ENCODE measurements around the gene ZNF512B.
"Not testable (repeated sequence)": the region's sequence is repeated elsewhere in the genome, so short reads cannot be mapped to it uniquely, and the experiment has no call there.

ZNF512B gene

GRCh38 chr20:63976980-63977738 lies 7.4 kb upstream of the ZNF512B start:
- no peak for DNase-seq (ENCODE audit: low read depth)
- TF ChIP-seq, protein P1, sequence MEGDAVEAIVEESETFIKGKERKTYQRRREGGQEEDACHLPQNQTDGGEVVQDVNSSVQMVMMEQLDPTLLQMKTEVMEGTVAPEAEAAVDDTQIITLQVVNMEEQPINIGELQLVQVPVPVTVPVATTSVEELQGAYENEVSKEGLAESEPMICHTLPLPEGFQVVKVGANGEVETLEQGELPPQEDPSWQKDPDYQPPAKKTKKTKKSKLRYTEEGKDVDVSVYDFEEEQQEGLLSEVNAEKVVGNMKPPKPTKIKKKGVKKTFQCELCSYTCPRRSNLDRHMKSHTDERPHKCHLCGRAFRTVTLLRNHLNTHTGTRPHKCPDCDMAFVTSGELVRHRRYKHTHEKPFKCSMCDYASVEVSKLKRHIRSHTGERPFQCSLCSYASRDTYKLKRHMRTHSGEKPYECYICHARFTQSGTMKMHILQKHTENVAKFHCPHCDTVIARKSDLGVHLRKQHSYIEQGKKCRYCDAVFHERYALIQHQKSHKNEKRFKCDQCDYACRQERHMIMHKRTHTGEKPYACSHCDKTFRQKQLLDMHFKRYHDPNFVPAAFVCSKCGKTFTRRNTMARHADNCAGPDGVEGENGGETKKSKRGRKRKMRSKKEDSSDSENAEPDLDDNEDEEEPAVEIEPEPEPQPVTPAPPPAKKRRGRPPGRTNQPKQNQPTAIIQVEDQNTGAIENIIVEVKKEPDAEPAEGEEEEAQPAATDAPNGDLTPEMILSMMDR (IDR thresholded peaks at IDR 0.05; ENCODE audit: low read length, missing control alignments), result no peak
- no peak overlapping the region for H3K4me3 ChIP-seq (replicated peaks; ENCODE audit: low read depth, low read length)

DNA sequence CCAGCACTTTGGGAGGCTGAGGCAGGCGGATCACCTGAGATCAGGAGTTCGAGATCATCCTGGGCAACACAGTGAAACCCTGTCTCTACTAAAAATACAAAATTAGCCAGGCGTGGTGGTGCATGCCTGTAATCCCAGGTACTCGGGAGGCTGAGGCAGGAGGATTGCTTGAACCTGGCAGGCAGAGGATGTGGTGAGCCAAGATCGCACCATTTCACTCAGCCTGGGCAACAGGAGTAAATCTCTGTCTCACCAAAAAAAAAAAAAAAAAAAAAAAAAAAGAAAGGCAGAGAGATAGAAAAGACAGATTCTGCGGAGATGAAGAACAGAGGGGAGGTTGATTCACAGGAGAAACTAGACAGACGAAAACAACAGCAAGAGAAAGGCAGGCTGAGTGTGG lies 6.8 kb upstream of the ZNF512B start:
- H3K4me3 ChIP-seq (replicated peaks; ENCODE audit: low read depth, low read length); DNase-seq (ENCODE audit: low read depth): not testable (repeated sequence)

DNA sequence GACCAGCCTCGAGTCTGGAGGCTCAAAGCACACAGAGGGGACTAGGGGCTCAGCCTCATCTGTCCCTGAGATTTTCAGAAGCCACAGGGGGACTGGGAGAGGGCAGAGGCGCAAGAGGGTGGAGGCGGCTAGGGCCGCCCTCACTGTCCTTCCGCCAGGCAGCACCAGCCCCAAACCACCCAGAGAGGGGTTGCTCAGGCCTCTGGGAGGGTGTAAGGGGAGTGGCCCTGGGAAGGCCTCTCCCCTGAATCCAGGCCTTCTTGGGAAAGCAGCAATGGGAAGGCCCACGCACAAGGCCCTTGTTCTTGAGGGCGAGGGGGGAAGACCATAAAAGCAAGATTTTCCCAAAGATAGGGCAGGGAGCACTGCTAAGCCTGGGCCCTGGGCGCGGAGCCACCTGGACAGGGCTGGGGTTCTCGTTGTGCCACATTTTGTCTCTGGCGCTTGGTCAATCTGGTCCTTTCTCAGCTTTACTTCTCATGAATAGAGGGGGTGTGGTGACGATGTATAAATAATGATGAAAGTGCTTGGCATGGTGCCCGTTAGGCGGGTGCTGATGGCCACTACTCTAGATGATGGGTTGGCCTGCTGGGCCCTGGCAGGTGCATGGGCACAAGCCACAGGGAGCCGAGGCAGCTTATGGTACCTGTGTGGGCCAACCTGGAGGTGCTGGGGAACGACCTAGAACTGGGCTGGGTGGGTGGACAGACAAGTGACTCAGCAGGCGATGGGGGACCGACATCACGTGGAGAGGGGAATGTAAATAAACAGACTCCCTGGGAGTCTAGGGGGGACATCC lies 4.9 kb upstream of the ZNF512B start:
- TF ChIP-seq, protein P1 (IDR thresholded peaks at IDR 0.05; ENCODE audit: low read length, missing control alignments), result no peak
- no peak overlapping the region for H3K4me3 ChIP-seq (replicated peaks; ENCODE audit: low read depth, low read length)
- no peak for DNase-seq (ENCODE audit: low read depth)

DNA sequence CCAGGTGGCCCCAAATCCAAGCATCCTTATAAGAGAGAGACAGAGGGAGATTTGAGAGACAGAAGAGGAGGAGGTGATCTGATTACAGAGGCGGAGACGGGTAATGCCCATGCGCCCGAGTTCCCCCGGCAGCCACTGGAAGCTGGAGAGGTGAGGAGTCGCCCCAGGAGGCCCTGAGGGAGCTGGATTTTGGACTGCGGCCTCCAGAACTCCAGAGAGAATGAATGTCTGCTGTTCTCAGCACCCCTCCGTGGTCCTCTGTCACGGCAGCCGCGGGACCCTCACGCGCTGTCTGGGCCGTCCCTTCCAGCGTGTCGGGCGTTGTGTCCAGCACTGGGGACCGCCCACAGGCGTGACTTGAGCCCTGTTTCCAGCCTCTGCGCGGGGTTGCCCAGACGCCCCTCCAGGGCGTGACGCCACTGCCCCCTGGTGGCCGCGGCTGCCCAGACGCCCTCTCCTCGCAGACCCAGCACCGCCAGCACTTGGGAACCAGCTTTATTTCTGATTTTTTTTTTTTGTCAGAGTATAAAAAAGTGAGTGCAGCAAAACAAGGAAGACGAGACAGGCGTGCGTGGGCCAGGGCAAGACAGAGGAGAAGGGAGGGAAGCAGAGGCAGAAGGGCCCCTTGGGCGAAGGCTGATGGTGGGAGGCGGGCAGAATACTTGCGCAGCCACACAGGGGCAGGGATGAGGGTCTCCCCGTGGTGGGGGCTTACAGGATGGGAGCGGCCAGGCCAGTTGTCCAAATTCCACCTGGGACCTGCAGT lies 4.1 kb upstream of the ZNF512B start:
- peak overlapping the region; percentile 51 for H3K4me3 ChIP-seq (replicated peaks; ENCODE audit: low read depth, low read length)
- TF ChIP-seq, protein P1 (IDR thresholded peaks at IDR 0.05; ENCODE audit: low read length, missing control alignments), result peak; percentile 88
- DNase-seq (ENCODE audit: low read depth), result peak; percentile 82

DNA sequence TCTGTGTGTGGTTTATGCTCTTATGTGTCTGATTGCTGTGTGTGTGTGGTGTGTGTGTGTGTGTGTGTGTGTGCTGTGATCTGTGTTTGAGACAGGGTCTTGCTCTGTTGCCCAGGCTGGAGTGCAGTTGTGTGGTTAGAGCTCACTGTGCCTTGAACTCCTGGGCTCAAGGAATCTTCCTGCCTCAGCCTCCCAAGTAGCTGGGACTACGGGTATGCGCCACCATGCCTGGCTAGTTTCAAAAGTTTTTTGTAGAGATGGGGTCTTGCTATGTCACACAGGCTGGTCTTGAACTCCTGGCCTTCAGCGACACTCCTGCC lies 3.4 kb upstream of the ZNF512B start:
- no peak overlapping the region for H3K4me3 ChIP-seq (replicated peaks; ENCODE audit: low read depth, low read length)
- no peak for DNase-seq (ENCODE audit: low read depth)
- TF ChIP-seq, protein P1 (IDR thresholded peaks at IDR 0.05; ENCODE audit: low read length, missing control alignments), result no peak

DNA sequence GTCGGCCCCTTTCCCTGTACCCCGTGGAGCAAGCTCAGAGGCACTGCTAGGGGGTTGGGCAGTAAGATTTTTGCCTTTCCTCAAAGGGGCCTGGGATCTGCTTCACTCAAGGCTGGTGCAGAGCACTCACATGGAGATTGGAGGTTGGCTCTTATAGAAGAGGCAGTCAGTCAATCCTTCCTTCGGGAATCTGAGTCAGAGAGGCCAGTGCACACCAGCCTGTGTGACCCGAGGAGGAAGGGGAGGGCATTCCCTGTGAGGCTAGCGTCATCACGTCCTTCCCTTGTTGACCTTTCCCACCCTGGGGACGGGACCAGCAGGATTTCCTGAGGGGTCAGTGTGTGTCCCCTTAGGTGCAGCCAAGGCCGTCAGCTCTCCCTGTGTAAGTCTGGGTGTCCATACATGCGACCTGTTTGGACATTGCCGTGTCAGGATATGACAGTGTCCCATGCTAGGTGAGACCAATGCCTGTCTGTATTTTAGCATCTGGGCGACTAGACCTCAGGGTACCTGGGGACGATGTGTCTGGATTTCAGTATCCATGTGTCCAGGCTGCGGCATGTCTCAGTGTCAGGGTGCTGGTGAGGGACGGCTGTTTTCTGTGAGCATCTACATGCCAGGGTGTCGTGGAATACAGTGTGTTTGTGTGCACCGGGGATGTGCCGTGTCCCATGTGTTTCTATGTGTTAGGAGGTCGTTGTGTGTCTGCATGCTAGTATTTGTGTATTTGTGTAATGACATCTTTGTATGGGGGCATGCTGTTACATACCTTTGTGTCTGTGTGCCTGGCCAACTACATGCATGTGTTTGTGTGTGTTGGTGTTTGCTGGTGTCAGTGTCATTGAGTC lies 2.8 kb upstream of the ZNF512B start:
- TF ChIP-seq, protein P1 (IDR thresholded peaks at IDR 0.05; ENCODE audit: low read length, missing control alignments), result no peak
- no peak for DNase-seq (ENCODE audit: low read depth)
- no peak overlapping the region for H3K4me3 ChIP-seq (replicated peaks; ENCODE audit: low read depth, low read length)

DNA sequence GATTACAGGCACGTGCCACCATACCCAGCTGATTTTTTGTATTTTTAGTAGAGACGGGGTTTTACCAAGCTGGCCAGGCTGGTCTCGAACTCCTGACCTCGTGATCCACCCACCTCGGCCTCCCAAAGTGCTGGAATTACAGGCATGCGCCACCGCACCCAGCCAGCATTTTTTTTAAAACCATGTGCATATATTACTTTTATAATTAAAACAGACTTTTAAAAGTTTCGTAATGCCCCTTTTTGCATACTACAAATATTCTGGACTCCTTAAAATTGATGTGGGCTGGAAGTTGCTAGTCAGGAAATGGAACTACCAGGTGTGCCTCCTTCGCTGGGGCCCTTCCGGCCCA lies 2.2 kb upstream of the ZNF512B start:
- not testable (repeated sequence) for DNase-seq (ENCODE audit: low read depth); H3K4me3 ChIP-seq (replicated peaks; ENCODE audit: low read depth, low read length)

Measured in fibroblast of pulmonary artery (primary cell).